Endodermal cell (in vitro differentiated cells): ENCODE results near the gene PRKCI. TPM values are rescaled to one million over a fixed set of nuclear protein-coding genes. Genes with fewer than 3 reads are reported as not detected.

ENCODE experiments used
- DNase-seq: peaks from one replicate; pipeline ENCODE4 v3.0.0-alpha.2; 2017
- H3K27ac ChIP-seq: 2 replicates; pipeline ENCODE4 v1.5.1; 2013; ENCODE audit warnings: mild to moderate bottlenecking, low read depth, low read length, moderate library complexity
- H3K27me3 ChIP-seq: 2 replicates; pipeline ENCODE4 v1.6.1; 2013; ENCODE audit warnings: mild to moderate bottlenecking, low read length, moderate library complexity; ENCODE audit not compliant: insufficient read depth, control insufficient read depth, poor library complexity, severe bottlenecking
- H3K36me3 ChIP-seq: 2 replicates; pipeline ENCODE4 v1.7.0; 2013; ENCODE audit warnings: mild to moderate bottlenecking, low read length, moderate library complexity; ENCODE audit not compliant: control insufficient read depth, insufficient read depth
- H3K4me1 ChIP-seq: one replicate; pipeline ENCODE4 v1.7.0; 2013; ENCODE audit warnings: low read length; ENCODE audit not compliant: control insufficient read depth, insufficient read depth
- H3K4me3 ChIP-seq: 2 replicates; pipeline ENCODE4 v1.5.1; 2013; ENCODE audit warnings: mild to moderate bottlenecking, low read length, moderate library complexity
- H3K9ac ChIP-seq: 2 replicates; pipeline ENCODE4 v1.6.1; 2013; ENCODE audit warnings: mild to moderate bottlenecking, low read length, moderate library complexity; ENCODE audit not compliant: poor library complexity, severe bottlenecking; ENCODE audit errors: extremely low read depth
- H3K9me3 ChIP-seq: 2 replicates; pipeline ENCODE4 v1.6.1; 2013; ENCODE audit warnings: mild to moderate bottlenecking, low read length, moderate library complexity; ENCODE audit not compliant: control insufficient read depth
- H3K27ac Mint-ChIP-seq: 2 replicates; pipeline ENCODE4 v1.8.0; 2020; ENCODE audit warnings: mixed read lengths
- H3K27me3 Mint-ChIP-seq: 2 replicates; pipeline ENCODE4 v1.8.0; 2021; ENCODE audit warnings: mild to moderate bottlenecking, mixed read lengths; ENCODE audit not compliant: insufficient read depth
- H3K36me3 Mint-ChIP-seq: 2 replicates; pipeline ENCODE4 v1.8.0; 2020; ENCODE audit warnings: low read depth, mixed read lengths
- H3K4me1 Mint-ChIP-seq: 2 replicates; pipeline ENCODE4 v1.8.0; 2020; ENCODE audit warnings: mixed read lengths
- H3K4me3 Mint-ChIP-seq: 2 replicates; pipeline ENCODE4 v1.8.0; 2020; ENCODE audit warnings: mild to moderate bottlenecking, moderate library complexity, mixed read lengths
- H3K9me3 Mint-ChIP-seq: 2 replicates; pipeline ENCODE4 v1.8.0; 2020; ENCODE audit warnings: mild to moderate bottlenecking, mixed read lengths
- CTCF ChIP-seq: fragments of 200-600 bp; sonication (generic); conservative IDR thresholded peaks from 2 replicates; pipeline ENCODE4 v1.5.0; 2021; ENCODE audit warnings: antibody characterized with exemption, mild to moderate bottlenecking
- WGBS, 2 experiments: methylation state at CpG; one replicate each; pipeline versions ENCODE4 v1.1.5 to v1.1.7; 2013; ENCODE audit warnings: missing lambda C conversion rate in 2 of 2, mixed read lengths in 1 of 2; ENCODE audit not compliant: insufficient coverage in 1 of 2, insufficient read length in 1 of 2; 5-methylcytosine and 5-hydroxymethylcytosine counted together
- total RNA-seq, 2 donors: library from RNA; stranded (reverse); fragmentation: NEBNext Ultra II Directional in 1 of 2; extraction: Animal tissue kit (Norgen Biotek cat#: 25700) in 1 of 2; gene quantifications; 2 replicates in 1 of 2; 3 replicates in 1 of 2; pipeline ENCODE4 v1.2.1, GENCODE V29; 2021

PRKCI gene
- total RNA-seq, 2 donors from 2014 or later, result 81.9 to 103 TPM

- no peak overlapping the region for H3K27ac Mint-ChIP-seq
- DNase-seq, result no peak
- no peaks in the 10 kb centered on the region for H3K27me3 Mint-ChIP-seq
- 71 to 92% methylated on average over 1 of the region's 1 CpG for WGBS, 2 experiments
- peaks cover 4% of the 10 kb centered on the region for H3K36me3 Mint-ChIP-seq
- no peak overlapping the region for H3K4me3 Mint-ChIP-seq
- H3K9me3 Mint-ChIP-seq, result no peaks in the 10 kb centered on the region
- H3K4me3 ChIP-seq, result no peak overlapping the region
- H3K4me1 ChIP-seq, result no peaks in the 10 kb centered on the region
- no peak overlapping the region for H3K27ac ChIP-seq
- H3K9me3 ChIP-seq, result no peaks in the 10 kb centered on the region
- TF ChIP-seq CTCF, result no peak
- no peaks in the 10 kb centered on the region for H3K27me3 ChIP-seq
- peaks cover 7% of the 10 kb centered on the region for H3K4me1 Mint-ChIP-seq
- H3K36me3 ChIP-seq, result peaks cover 19% of the 10 kb centered on the region
- no peak overlapping the region for H3K9ac ChIP-seq
Measured at GRCh38 chr3:170309046-170309445, 86.8 kb downstream of the PRKCI start.

- Mint-ChIP-seq H3K27ac (no peak overlapping the region), H3K4me3 (no peak overlapping the region), H3K36me3 (peaks cover 2% of the 10 kb centered on the region), H3K4me1 (peaks cover 25% of the 10 kb centered on the region), H3K27me3 (no peaks in the 10 kb centered on the region), H3K9me3 (peaks cover 8% of the 10 kb centered on the region)
- TF ChIP-seq CTCF, result no peak
- DNase-seq, result no peak
- no peak overlapping the region for H3K4me3 ChIP-seq
- no peaks in the 10 kb centered on the region for H3K36me3 ChIP-seq
- peaks cover 4% of the 10 kb centered on the region for H3K4me1 ChIP-seq
- 76 to 90% methylated on average over 3 of the region's 3 CpGs for WGBS, 2 experiments
- H3K27ac ChIP-seq, result no peak overlapping the region
- H3K9me3 ChIP-seq, result peaks cover 11% of the 10 kb centered on the region
- no peak overlapping the region for H3K9ac ChIP-seq
- H3K27me3 ChIP-seq, result no peaks in the 10 kb centered on the region
Measured at GRCh38 chr3:170317954-170318353, 95.7 kb downstream of the PRKCI start.

GRCh38 chr3:170320461-170321121, 98.4 kb downstream of the PRKCI start:
- peaks cover 27% of the 10 kb centered on the region for H3K4me1 Mint-ChIP-seq
- H3K9me3 Mint-ChIP-seq, result peaks cover 14% of the 10 kb centered on the region
- Histone ChIP-seq H3K27me3 (no peaks in the 10 kb centered on the region), H3K27ac (peak overlapping the region; percentile 34), H3K9ac (peak overlapping the region; percentile 27), H3K4me3 (peak overlapping the region; percentile 14), H3K36me3 (no peaks in the 10 kb centered on the region), H3K9me3 (peaks cover 11% of the 10 kb centered on the region), H3K4me1 (peaks cover 4% of the 10 kb centered on the region)
- peak; percentile 71 for DNase-seq
- H3K27ac Mint-ChIP-seq, result peak overlapping the region; percentile 96
- WGBS, 2 experiments, result 68 to 71% methylated on average over 7 of the region's 7 CpGs
- H3K27me3 Mint-ChIP-seq, result peaks cover 3% of the 10 kb centered on the region
- peaks cover 2% of the 10 kb centered on the region for H3K36me3 Mint-ChIP-seq
- TF ChIP-seq CTCF, result no peak
- peak overlapping the region; percentile 4 for H3K4me3 Mint-ChIP-seq
